Activated effector memory CD4-positive, alpha-beta T cell treated with anti-CD3 and anti-CD28 coated beads, Interleukin-2, amount 50 U/mL, for 16 hours (primary cell): ENCODE data around the gene EPB41L3.

Experiments
- DNase-seq: peaks from one replicate; pipeline ENCODE4 v3.0.0-alpha.2; 2020

EPB41L3 gene

GRCh38 chr18:5397102-5397501, 146.7 kb downstream of the EPB41L3 start:
- DNase-seq, result no peak

GRCh38 chr18:5395860-5396448, 147.8 kb downstream of the EPB41L3 start:
- no peak for DNase-seq

GRCh38 chr18:5393779-5394178, 150.0 kb downstream of the EPB41L3 start:
- DNase-seq, result no peak

- no peak for DNase-seq
These were observed 152.4 kb downstream of the EPB41L3 start for GRCh38 chr18:5391409-5391808.

- no peak for DNase-seq
These were observed 154.4 kb downstream of the EPB41L3 start for GRCh38 chr18:5389356-5389755.

GRCh38 chr18:5388896-5389295, 154.9 kb downstream of the EPB41L3 start:
- no peak for DNase-seq

GRCh38 chr18:5380586-5380985, 163.2 kb downstream of the EPB41L3 start:
- DNase-seq, result no peak

GRCh38 chr18:5376986-5377385, 166.8 kb downstream of the EPB41L3 start:
- no peak for DNase-seq

GRCh38 chr18:5370332-5370731, 173.5 kb downstream of the EPB41L3 start:
- DNase-seq, result no peak

- no peak for DNase-seq
These were observed 174.3 kb downstream of the EPB41L3 start for GRCh38 chr18:5369513-5369912.

GRCh38 chr18:5365443-5365842, 178.4 kb downstream of the EPB41L3 start:
- DNase-seq, result no peak

GRCh38 chr18:5350636-5351035, 193.2 kb downstream of the EPB41L3 start:
- DNase-seq, result no peak
